AG09319 (cell line): Measurements from ENCODE around the gene MYZAP.

Experiments used
- DNase-seq: peaks from one replicate; pipeline ENCODE4 v3.0.0-alpha.2; 2010; ENCODE audit warnings: low read depth; ENCODE audit errors: extremely low read depth
- TF ChIP-seq, protein P1 (sequence below): IDR thresholded peaks from 2 replicates; pipeline ENCODE4 v1.5.1; 2011; ENCODE audit warnings: low read depth, mild to moderate bottlenecking, inconsistent platforms, low read length, moderate library complexity

Gene MYZAP

GRCh38 chr15:57591822-57592367 is at the start of gene MYZAP:
TSS of gene MYZAP (plus strand) at chr15:57591904. CDS start at chr15:57592035, 131 bp downstream.
- DNase-seq = no peak
- TF ChIP-seq, protein P1, sequence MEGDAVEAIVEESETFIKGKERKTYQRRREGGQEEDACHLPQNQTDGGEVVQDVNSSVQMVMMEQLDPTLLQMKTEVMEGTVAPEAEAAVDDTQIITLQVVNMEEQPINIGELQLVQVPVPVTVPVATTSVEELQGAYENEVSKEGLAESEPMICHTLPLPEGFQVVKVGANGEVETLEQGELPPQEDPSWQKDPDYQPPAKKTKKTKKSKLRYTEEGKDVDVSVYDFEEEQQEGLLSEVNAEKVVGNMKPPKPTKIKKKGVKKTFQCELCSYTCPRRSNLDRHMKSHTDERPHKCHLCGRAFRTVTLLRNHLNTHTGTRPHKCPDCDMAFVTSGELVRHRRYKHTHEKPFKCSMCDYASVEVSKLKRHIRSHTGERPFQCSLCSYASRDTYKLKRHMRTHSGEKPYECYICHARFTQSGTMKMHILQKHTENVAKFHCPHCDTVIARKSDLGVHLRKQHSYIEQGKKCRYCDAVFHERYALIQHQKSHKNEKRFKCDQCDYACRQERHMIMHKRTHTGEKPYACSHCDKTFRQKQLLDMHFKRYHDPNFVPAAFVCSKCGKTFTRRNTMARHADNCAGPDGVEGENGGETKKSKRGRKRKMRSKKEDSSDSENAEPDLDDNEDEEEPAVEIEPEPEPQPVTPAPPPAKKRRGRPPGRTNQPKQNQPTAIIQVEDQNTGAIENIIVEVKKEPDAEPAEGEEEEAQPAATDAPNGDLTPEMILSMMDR = no peak

- TF ChIP-seq, protein P1 = no peak
These were observed 49.2 kb upstream of the MYZAP start for GRCh38 chr15:57542505-57542817.

GRCh38 chr15:57544848-57545480 is 46.7 kb upstream of the MYZAP start:
- TF ChIP-seq, protein P1 = no peak
- no peak for DNase-seq

More at GRCh38 chr15:57542505-57542817, 49.2 kb upstream of the MYZAP start:
- no peak for DNase-seq

- DNase-seq = no peak
- TF ChIP-seq, protein P1 = no peak
These were observed 45.7 kb upstream of the MYZAP start for GRCh38 chr15:57545995-57546394.

DNA sequence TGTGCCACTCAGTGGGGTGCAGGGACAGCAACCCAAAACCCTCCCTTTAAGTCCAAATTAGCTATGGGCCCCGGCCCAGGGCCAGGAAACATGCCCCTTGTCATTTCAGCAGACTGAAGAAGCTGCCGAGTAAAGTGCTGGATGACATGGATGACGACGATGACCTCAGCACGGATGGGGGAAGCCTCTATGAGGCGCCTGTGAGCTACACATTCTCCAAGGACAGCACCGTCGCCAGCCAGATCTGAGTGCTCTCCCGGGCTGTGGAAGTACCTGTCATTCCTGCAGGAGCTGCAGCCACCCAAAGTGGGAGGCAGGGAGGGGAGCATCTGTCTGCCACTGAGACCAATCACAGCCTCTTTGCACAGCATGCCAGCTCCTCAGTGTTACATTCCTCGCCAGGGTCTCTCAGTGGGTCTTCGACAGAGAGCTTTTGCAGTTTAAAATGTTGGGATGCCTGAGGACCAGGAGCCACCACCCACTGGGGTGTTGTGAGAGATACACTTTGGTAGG is 44.4 kb upstream of the MYZAP start:
- TF ChIP-seq, protein P1 = no peak
- DNase-seq = no peak

- DNase-seq = no peak
- TF ChIP-seq, protein P1 = no peak
These were observed 43.4 kb upstream of the MYZAP start for GRCh38 chr15:57548351-57548750.

GRCh38 chr15:57548835-57549234 is 42.9 kb upstream of the MYZAP start:
- DNase-seq = no peak
- TF ChIP-seq, protein P1 = no peak
